Stomach (tissue), 9 donors: ENCODE results near the gene NUAK1. TPM values are rescaled to one million over a fixed set of nuclear protein-coding genes. Genes with fewer than 3 reads are reported as not detected.

ENCODE experiments used
- DNase-seq, 2 donors: peaks; one replicate each; pipeline versions ENCODE4 v3.0.0 to v3.0.0-alpha.2; 2013 to 2019
- H3K27ac ChIP-seq, 5 donors: fragments of 200-600 bp in 4 of 5; sonication (generic) in 4 of 5; one replicate each; pipeline ENCODE4 v1.5.1; 2013 to 2019; ENCODE audit warnings: mild to moderate bottlenecking in 1 of 5, moderate library complexity in 1 of 5
- H3K27me3 ChIP-seq, 3 donors: fragments of 200-600 bp; sonication (generic); one replicate each; pipeline ENCODE4 v1.5.1; 2017 to 2019; ENCODE audit warnings: mixed run types in 1 of 3
- H3K36me3 ChIP-seq, 4 donors: fragments of 200-600 bp; sonication (generic); 1 replicate in 3 of 4; 2 replicates in 1 of 4; pipeline ENCODE4 v1.5.1; 2016 to 2019
- H3K4me1 ChIP-seq, 4 donors: fragments of 200-600 bp; sonication (generic); one replicate each; pipeline ENCODE4 v1.5.1; 2016 to 2019
- H3K4me3 ChIP-seq, 4 donors: fragments of 200-600 bp; sonication (generic) in 3 of 4; one replicate each; pipeline ENCODE4 v1.5.1; 2016 to 2019; ENCODE audit warnings: mild to moderate bottlenecking in 1 of 4
- H3K9me3 ChIP-seq, 4 donors: fragments of 200-600 bp; sonication (generic); one replicate each; pipeline ENCODE4 v1.5.1; 2016 to 2019
- CTCF ChIP-seq, 7 experiments: fragments of 450-650 bp in 4 of 7; fragments of 200-600 bp in 3 of 7; sonication (generic) in 3 of 7; IDR thresholded peaks; one replicate each; pipeline ENCODE4 v1.5.1; 2016 to 2019; ENCODE audit warnings: antibody characterized with exemption in 7 of 7, control low read depth in 2 of 7, mild to moderate bottlenecking in 1 of 7
- EP300 ChIP-seq: sonication (generic); formaldehyde crosslinking; IDR thresholded peaks from one replicate; pipeline ENCODE4 v1.6.1; 2017; ENCODE audit warnings: antibody characterized with exemption
- POLR2A ChIP-seq, 4 donors: fragments of 450-650 bp; IDR thresholded peaks; one replicate each; pipeline ENCODE4 v1.6.1; 2016; ENCODE audit warnings: antibody characterized with exemption in 4 of 4, control low read depth in 2 of 4, mild to moderate bottlenecking in 1 of 4, moderate library complexity in 1 of 4
- POLR2AphosphoS5 ChIP-seq, 3 donors: sonication (generic); formaldehyde crosslinking; IDR thresholded peaks; one replicate each; pipeline ENCODE4 v1.6.1; 2016; ENCODE audit warnings: antibody characterized with exemption in 3 of 3
- WGBS, 5 donors: extraction: QIAGEN DNeasy Blood & Tissue Kit in 3 of 5; methylation state at CpG; one replicate each; pipeline versions ENCODE4 v1.1.5 to v1.1.7; 2013 to 2018; 5-methylcytosine and 5-hydroxymethylcytosine counted together
- intact Hi-C: fragments of 100-400 bp; cut with DNase I; formaldehyde crosslinking; loops from one replicate; pipeline ENCODE4 v1.15.1; 2023; ENCODE audit warnings: low total_unique reads
- polyA plus RNA-seq, 3 donors: library from polyadenylated mRNA; stranded (reverse); fragments of 200-250 nt; gene quantifications; one replicate each; pipeline ENCODE4 v1.2.3, GENCODE V29; 2013
- total RNA-seq, 5 donors: library from RNA; depleted of rRNA; stranded (reverse); fragments of >200 nt; gene quantifications; one replicate each; pipeline versions ENCODE4 v1.1.0 to v1.2.3, GENCODE V29; 2014 to 2016
- donor health status: healthy with polysubstance abuse.
- donor health status: Bipolar disorder and iron deficiency.
- donor health status: healthy.

NUAK1 gene
- total and polyA plus RNA-seq, 8 donors = 0.58 to 79.0 (median 4.3) TPM

- no peak for TF ChIP-seq POLR2A (IDR thresholded peaks at IDR 0.05)
- TF ChIP-seq CTCF (IDR thresholded peaks at IDR 0.05) = no peak
- no peak for TF ChIP-seq POLR2AphosphoS5 (IDR thresholded peaks at IDR 0.05)
- TF ChIP-seq EP300 = no peak
- Histone ChIP-seq H3K4me1 (peaks cover 17 to 59% (median 37%) of the 10 kb centered on the region in 4 donors), H3K27ac (peak overlapping the region in 3 of 5 donors; percentile 5 to 27 (median 7)), H3K9me3 (no peaks in the 10 kb centered on the region), H3K36me3 (no peaks in the 10 kb centered on the region), H3K4me3 (no peak overlapping the region), H3K27me3 (peaks cover 0 to 5% (median 0%) of the 10 kb centered on the region in 3 donors)
- DNase-seq = peak in 1 of 2 donors; percentile 75
- 18 to 26% (median 23%) methylated on average over 5 of the region's 5 CpGs for WGBS, 5 donors
- intact Hi-C loops = no loop called here
These were observed 7.1 kb downstream of the NUAK1 start for GRCh38 chr12:106131676-106132075.

- Histone ChIP-seq H3K9me3 (no peaks in the 10 kb centered on the region), H3K36me3 (no peaks in the 10 kb centered on the region), H3K4me3 (no peak overlapping the region), H3K27me3 (no peaks in the 10 kb centered on the region), H3K27ac (no peak overlapping the region), H3K4me1 (peaks cover 13 to 60% (median 33%) of the 10 kb centered on the region in 4 donors)
- intact Hi-C loops = no loop called here
- TF ChIP-seq EP300 = no peak
- no peak for TF ChIP-seq POLR2AphosphoS5 (IDR thresholded peaks at IDR 0.05)
- no peak for TF ChIP-seq POLR2A (IDR thresholded peaks at IDR 0.05)
- no peak for TF ChIP-seq CTCF (IDR thresholded peaks at IDR 0.05)
- 90 to 94% (median 91%) methylated on average over 8 of the region's 8 CpGs for WGBS, 5 donors
- DNase-seq = no peak
These were observed 8.2 kb downstream of the NUAK1 start for GRCh38 chr12:106130474-106131113.

- 75 to 84% (median 80%) methylated on average over 11 of the region's 11 CpGs for WGBS, 5 donors
- Histone ChIP-seq H3K9me3 (no peaks in the 10 kb centered on the region), H3K4me3 (no peak overlapping the region), H3K36me3 (no peaks in the 10 kb centered on the region), H3K27ac (no peak overlapping the region), H3K27me3 (no peaks in the 10 kb centered on the region), H3K4me1 (peaks cover 9 to 54% (median 32%) of the 10 kb centered on the region in 4 donors)
- intact Hi-C loops = no loop called here
- TF ChIP-seq EP300 (no peak), POLR2A (IDR thresholded peaks at IDR 0.05) (no peak), CTCF (IDR thresholded peaks at IDR 0.05) (no peak), POLR2AphosphoS5 (IDR thresholded peaks at IDR 0.05) (no peak)
- DNase-seq = no peak
These were observed 10.0 kb downstream of the NUAK1 start for GRCh38 chr12:106128585-106129328.

- Histone ChIP-seq H3K27ac (peak overlapping the region in 4 of 5 donors; percentile 38 to 70 (median 66)), H3K36me3 (no peaks in the 10 kb centered on the region)
- intact Hi-C loops = no loop called here
These were observed 11.2 kb downstream of the NUAK1 start for GRCh38 chr12:106127338-106128126.

More at GRCh38 chr12:106127338-106128126, 11.2 kb downstream of the NUAK1 start:
- H3K4me3 ChIP-seq = no peak overlapping the region
- peaks cover 3 to 51% (median 29%) of the 10 kb centered on the region in 4 donors for H3K4me1 ChIP-seq
- H3K9me3 ChIP-seq = no peaks in the 10 kb centered on the region
- no peak for DNase-seq
- no peak for TF ChIP-seq POLR2AphosphoS5 (IDR thresholded peaks at IDR 0.05)
- no peak for TF ChIP-seq POLR2A (IDR thresholded peaks at IDR 0.05)
- TF ChIP-seq CTCF (IDR thresholded peaks at IDR 0.05) = no peak
- no peak for TF ChIP-seq EP300
- 62 to 81% (median 79%) methylated on average over 10 of the region's 10 CpGs for WGBS, 5 donors
- H3K27me3 ChIP-seq = no peaks in the 10 kb centered on the region
